LNCaP clone FGC (cell line): ENCODE data around the gene SKA1.

ENCODE experiments used
- DNase-seq: peaks from one replicate; pipeline ENCODE4 v3.0.0-alpha.2; 2011; ENCODE audit warnings: low read depth
- H3K4me3 ChIP-seq: 2 replicates; pipeline ENCODE4 v1.5.1; 2011; ENCODE audit warnings: mild to moderate bottlenecking, low read depth, low read length, control low read depth
- CTCF ChIP-seq: IDR thresholded peaks from 2 replicates; pipeline ENCODE4 v1.5.1; 2012; ENCODE audit warnings: mild to moderate bottlenecking; ENCODE audit not compliant: control insufficient read depth, insufficient read depth; ENCODE audit errors: extremely low read depth

Gene SKA1

GRCh38 chr18:50369672-50370071 is 5.2 kb upstream of the SKA1 start:
- TF ChIP-seq CTCF = no peak
- H3K4me3 ChIP-seq = no peak overlapping the region
- DNase-seq = no peak

GRCh38 chr18:50372743-50373142 is 2.1 kb upstream of the SKA1 start:
- DNase-seq = peak; percentile 7
- no peak for TF ChIP-seq CTCF

GRCh38 chr18:50373561-50374219 is 1.2 kb upstream of the SKA1 start:
- no peak for DNase-seq
- peak overlapping the region; percentile 88 for H3K4me3 ChIP-seq
- TF ChIP-seq CTCF = no peak

More at GRCh38 chr18:50372743-50373142, 2.1 kb upstream of the SKA1 start:
- H3K4me3 ChIP-seq = no peak overlapping the region

GRCh38 chr18:50374220-50374752 is 560 bp upstream of the SKA1 start:
- peak overlapping the region; percentile 88 for H3K4me3 ChIP-seq
- no peak for DNase-seq
- no peak for TF ChIP-seq CTCF

- DNase-seq = no peak
- no peak for TF ChIP-seq CTCF
- H3K4me3 ChIP-seq = no peak overlapping the region
Observed at GRCh38 chr18:50377061-50377798, 2.4 kb downstream of the SKA1 start.

GRCh38 chr18:50388988-50389387 is 14.1 kb downstream of the SKA1 start:
- H3K4me3 ChIP-seq = no peak overlapping the region
- no peak for TF ChIP-seq CTCF
- DNase-seq = no peak
